HG03064 (cell line): Measurements from ENCODE around the gene P2RY12.

ENCODE experiments used
- ATAC-seq: cut with Tn5 transposase; IDR thresholded peaks from one replicate; pipeline ENCODE4 v1.9.1; 2021; ENCODE audit warnings: low read depth; ENCODE audit not compliant: unreplicated experiment

Gene P2RY12

DNA sequence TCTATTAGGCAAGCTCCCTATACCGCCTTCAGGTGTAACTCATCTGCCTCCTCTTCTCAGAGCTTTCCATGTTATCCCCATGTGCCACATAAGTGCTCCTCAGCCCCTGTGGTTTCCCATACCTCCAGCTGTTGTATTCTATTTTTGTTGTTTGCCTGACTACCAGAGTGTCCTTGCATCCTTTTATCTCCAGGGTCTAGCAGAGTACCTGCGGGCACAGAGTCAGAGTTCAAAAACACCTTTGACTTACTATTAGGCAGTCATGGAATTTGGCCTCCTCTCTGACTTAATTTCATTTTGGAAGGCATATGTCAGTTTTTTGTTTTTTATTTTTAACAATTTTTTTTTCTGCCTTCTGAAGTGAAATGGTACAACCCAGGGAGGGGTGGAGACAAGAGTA lies 75.0 kb downstream of the P2RY12 start:
- no peak for ATAC-seq

DNA sequence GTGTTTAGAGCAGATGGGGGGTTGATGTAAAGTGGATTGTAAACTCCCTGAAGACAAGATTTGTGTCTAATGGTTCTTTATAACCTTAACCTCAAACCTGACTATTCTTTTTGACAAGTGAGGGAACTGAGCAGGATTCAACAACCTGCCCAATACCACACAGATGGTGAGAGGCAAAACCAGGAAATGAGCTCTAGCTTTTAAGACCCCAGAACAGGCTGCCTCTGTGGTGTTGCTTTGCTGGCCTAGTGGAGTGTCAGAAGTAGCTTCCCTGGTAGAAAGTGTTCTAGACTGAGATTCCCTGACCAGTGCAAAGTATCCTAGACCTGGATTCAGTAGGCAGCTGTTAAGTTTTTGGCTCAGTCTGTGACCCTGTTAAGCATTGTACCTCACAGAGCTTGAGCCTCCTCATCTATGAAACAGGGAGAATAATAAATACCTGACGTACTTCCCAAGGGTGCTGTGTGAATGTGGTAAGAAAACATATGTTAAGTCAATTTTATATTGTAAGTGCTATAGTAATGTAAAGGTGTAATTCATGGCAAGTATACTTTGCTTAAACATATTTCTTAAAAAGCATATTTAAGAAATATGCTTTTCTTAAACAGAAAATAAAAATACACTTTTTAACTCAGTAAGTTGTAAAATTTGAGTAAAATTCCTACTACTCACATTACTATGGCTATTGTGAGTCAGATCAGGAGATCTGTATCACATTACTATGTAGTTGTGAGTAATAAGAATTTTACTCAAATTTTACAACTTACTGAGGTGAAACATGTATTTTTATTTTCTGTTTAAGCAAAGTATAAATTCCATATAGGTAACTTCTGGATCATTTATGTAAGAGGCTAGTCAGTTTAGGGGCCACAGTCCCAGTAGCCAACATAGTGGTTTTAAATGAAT lies 76.7 kb downstream of the P2RY12 start:
- no peak for ATAC-seq

DNA sequence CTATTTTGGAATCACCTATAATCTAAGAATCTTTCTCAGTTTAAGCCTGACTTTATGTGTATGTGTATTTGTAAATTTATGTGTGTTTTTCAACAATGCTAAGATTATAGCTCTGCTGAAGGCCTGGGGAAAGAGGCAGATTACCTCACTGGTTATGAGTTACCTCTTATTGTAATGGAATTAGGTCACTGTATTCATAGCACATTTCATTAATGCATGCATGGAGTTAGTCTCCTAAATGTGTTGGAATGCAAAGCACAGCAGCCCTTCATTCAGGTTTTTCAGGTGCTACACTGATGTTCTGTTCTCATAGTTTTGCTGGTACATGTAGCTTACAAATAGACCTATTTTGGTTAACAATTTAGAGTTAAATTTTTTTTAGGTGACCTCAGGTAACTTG lies 77.4 kb downstream of the P2RY12 start:
- ATAC-seq, result no peak

DNA sequence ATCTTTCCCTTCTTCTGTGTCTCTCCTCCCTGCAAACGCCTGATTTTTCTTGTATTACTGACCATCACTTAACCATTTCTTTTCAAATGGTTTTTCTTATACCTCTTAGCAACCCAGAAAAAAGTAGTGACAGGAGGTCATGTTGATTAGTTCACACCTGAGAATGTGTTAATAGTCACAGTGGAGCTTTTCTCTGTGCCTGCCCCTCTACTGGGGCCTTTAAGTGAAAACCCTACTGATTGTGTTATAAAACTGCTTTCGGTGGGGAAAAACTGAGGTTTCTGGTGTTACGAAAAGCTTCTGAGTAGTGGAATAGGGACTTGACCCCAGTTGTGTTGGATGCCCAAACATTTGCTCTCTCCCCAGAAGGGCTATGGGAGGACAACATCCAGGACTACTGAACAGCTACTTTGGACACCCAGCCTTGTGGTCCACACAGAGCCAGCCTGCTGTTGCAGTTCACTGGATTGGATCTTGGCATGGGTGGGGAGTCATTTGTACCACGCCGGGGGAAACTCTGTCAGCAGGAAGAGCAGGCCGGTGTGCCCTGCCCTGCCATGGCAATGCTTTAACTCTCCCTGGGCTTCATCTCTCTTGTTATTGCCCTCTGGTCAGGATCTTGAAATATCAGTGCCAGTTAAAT lies 78.3 kb downstream of the P2RY12 start:
- no peak for ATAC-seq

DNA sequence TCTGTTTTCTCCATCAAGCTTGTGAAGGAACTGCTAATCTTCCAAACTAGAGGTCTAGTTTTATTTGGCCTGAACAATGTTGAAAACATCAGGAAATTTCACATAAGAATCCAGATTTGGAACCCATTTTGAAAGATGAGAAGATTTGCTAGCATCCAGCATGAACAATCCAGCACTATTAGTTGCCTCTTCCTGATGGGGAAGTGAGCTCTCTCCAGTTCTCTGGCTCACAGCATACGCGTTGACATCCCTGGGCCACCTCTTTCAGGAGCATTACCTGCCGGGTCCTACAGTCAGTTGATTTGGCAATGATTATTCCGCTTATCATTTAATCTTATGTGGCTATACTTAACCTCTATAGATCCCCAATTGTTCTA lies 78.8 kb downstream of the P2RY12 start:
- no peak for ATAC-seq

DNA sequence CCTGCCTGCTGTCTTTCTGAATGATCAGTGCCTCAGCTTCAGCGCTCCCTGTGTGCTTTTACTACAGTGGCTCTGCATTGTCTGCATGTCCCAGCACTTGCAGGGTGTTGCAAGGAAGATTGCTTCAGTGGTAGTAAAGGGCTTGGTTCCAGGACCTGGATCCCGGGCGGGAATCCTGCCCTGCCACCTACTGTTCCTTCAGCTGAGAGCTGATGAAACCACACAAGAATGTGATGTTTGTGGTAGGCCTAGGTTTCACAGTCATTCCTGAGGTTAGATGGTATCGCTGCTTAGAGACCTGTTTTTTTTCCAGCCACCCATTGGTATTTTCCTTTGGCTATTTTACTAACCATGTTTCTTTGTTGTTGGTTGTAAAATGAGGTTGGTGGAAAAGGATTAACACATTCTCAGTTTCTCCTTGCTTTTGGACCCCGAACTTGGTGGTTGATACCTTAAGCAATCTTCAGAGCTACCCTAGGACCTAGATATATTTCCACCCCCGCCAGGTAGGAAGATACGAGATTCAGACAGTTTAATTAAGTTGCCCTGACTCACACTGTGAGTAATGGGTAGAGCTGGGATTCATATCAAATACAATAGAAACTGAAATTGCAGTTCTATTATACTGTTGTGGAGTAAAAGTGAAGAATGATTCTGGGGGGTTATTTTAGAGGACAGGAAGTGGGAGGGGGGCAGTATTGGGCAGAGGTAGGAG lies 79.3 kb downstream of the P2RY12 start:
- ATAC-seq, result no peak

DNA sequence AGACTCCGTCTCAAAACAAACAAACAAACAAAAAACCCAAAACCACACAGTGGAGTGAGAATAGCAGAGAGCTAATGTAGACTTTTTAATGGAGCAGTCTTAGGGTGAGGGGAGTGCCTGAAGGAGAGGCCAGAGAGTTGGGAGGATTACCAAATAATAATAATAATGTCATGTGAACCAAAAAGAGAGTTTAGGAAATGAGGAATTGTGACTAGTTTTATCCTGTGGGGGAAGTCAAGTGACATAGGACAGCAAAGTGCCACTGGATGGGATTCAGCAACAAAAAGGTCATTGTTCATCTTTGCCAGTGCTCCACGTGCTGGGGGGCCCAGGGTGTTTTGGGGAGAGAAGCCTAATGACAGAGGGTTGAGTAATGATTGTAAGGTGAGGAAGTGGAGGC lies 80.8 kb downstream of the P2RY12 start:
- no peak for ATAC-seq

DNA sequence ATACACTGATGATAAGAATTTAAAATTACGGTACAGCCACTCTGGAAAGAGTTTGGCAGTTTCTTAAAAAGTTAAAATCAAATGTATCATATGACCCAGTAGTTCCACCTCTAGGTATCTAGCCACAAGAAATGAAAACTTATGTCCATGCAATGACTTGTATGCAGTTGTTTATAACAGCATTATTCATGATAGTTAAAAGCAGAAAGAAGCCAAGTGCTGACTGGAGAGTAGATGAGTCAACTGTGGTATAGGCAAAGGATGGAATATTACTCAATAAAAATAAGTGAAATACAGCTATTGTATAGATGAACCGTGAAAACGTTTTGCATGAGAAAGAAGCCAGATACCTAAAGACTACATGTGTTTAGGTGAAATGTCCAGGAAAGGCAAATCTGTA lies 82.8 kb downstream of the P2RY12 start:
- no peak for ATAC-seq

DNA sequence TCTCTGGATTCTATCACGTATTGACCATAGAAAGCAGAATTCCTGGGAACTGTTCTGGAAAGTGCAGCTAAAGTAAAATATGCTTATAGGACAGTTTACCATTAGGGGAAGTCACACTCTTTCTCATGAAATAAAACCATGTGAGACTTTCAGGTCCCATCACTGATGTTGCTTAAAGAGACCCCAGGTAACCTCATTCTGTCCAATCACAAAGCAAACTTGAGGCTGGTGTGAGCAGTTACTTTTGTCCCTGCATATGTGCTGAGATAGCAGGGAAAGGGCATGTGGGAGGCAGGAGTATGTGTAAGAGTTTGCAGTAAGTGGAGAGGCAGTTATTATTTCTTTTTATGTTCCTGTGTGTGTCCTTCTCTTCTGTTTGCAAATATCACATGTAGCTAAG lies 84.0 kb downstream of the P2RY12 start:
- ATAC-seq, result no peak

DNA sequence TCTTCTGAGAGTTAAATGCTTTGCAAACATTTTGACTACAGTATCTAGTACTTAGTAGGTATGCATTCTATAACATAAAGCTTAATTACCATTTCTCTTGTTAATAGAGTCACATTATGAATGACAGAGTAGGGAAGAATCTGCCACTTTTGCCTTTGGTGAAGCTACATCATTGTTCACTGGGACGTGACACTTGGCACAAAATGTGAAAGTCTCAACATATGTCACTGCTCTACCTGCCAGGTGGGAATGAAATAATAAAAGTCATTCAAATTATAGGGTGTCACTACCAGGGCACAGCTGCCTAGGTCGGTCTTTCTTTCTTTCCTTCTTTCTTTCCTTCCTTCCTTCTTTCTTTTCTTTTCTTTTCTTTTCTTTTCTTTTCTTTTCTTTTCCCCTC lies 85.5 kb downstream of the P2RY12 start:
- ATAC-seq, result no peak

DNA sequence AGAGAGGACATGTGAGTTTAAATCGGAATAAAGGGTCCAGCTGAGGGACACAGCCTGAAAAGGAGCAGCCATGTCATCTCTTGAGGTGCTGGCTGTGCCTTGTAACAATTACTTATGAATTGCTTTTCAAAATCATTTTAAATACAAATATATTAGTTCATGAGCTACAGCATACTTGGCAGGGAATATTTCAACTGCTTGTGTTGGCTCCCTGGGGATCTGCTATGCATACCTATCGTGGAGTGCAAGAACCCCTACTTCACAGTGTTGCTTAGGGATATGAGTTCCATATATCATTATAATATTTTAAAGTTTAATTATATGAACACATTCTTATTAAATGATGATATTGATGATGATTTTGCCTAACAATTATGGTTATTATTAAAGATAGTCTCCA lies 87.1 kb downstream of the P2RY12 start:
- ATAC-seq, result no peak

DNA sequence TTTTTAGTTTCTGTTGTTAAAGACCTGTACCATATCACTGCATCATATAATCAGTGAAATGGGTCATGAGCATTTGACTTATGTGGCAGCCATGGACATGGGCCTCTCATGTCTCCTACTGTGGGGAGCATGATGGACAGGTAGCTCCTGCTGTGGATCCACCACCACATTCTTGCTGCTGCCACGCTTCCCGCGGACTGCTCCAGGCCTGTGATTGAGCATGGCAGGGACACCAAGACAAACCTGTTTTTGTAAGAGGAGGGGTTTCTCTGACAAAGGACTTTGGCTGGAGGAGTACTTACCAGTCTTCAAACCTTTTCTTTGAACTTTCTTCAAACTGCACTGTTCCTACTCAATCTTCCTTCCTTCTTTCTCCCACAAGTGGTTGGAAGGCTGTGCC lies 88.3 kb downstream of the P2RY12 start:
- no peak for ATAC-seq

DNA sequence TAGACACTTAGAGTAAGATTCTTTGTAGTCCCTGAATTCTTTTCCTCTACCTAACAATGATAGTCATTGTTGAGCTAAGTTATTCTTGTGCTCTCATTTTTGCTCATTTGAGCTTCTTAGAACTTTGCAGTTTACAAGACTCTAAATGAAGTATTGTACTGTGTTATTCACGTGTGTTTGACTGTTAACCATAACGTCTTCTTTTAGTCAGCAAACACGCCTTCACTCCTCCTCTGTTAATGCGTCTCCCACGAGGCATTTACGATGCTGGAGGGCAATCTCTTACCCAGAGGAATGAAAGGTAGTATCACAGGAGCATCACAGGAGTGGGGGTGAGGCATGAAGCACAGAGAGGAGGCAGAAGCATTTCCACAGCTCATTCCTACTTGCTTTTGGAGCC lies 91.4 kb downstream of the P2RY12 start:
- no peak for ATAC-seq

DNA sequence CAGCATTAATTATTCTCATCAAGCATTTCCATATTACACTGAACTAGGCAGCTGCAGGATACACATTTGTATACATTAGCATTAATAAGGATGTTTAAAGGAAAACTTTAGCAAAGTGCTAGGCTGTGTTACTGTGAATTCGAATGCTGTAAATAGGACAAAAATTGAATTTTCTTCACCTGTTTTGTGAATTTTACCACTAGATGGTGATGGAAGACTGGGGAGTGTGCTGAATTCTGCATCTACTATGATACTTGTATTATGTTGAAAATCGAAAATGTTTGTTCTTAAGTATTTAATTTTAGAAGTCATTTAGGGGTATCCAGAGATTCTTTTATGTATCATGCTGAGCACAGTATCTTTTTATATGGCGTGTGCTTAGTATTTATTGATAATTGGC lies 93.9 kb downstream of the P2RY12 start:
- ATAC-seq, result no peak

DNA sequence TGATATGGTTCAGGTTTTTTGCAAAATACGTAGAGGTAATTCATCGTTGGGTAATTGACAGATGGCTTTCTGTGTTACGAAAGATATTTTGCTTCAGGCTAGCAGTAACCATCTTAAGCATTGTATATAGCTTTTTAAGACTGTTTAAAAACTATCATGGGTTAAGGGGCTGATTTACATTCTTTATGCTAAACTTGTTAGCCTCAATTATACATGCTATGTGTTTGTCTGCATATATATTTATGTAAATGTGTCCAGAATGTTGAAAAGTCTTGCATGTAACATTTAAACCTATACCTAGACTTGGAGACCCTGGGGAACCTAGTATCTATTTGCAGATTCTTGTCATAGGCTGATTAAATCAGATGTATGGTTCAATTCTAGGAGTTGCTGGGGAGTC lies 95.1 kb downstream of the P2RY12 start:
- no peak for ATAC-seq
